HL-60 (cell line): ENCODE data around the gene TMTC2.

Experiments used
- TF ChIP-seq, protein P1 (sequence below): IDR thresholded peaks from one replicate; pipeline ENCODE4 v1.5.1; 2011; ENCODE audit warnings: low read length, control low read depth, inconsistent platforms; ENCODE audit not compliant: insufficient read depth
- TF ChIP-seq, protein P2 (sequence below): IDR thresholded peaks from 2 replicates; pipeline ENCODE4 v1.6.1; 2012; ENCODE audit warnings: low read depth; ENCODE audit not compliant: insufficient replicate concordance

DNA sequence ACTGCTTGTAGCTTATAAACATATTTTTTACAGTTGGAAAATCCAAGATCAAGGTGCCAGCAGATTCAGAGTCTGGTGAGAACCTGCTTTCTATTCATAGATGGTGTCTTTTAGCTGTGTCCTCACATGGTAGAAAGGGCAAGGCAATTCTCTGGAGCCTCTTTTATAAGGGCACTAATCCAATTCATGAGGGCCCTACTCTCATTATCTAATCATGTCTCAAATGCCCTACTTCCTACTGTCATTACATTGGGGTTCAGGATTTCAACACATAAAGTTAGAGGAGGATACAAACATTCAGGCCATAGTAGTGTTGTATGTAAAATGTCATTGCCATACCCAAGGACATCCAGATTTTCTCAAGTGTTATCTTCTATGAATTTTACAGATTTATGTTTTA, 496.4 kb downstream of the TMTC2 start:
- TF ChIP-seq, protein P1, sequence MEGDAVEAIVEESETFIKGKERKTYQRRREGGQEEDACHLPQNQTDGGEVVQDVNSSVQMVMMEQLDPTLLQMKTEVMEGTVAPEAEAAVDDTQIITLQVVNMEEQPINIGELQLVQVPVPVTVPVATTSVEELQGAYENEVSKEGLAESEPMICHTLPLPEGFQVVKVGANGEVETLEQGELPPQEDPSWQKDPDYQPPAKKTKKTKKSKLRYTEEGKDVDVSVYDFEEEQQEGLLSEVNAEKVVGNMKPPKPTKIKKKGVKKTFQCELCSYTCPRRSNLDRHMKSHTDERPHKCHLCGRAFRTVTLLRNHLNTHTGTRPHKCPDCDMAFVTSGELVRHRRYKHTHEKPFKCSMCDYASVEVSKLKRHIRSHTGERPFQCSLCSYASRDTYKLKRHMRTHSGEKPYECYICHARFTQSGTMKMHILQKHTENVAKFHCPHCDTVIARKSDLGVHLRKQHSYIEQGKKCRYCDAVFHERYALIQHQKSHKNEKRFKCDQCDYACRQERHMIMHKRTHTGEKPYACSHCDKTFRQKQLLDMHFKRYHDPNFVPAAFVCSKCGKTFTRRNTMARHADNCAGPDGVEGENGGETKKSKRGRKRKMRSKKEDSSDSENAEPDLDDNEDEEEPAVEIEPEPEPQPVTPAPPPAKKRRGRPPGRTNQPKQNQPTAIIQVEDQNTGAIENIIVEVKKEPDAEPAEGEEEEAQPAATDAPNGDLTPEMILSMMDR = no peak
- TF ChIP-seq, protein P2, sequence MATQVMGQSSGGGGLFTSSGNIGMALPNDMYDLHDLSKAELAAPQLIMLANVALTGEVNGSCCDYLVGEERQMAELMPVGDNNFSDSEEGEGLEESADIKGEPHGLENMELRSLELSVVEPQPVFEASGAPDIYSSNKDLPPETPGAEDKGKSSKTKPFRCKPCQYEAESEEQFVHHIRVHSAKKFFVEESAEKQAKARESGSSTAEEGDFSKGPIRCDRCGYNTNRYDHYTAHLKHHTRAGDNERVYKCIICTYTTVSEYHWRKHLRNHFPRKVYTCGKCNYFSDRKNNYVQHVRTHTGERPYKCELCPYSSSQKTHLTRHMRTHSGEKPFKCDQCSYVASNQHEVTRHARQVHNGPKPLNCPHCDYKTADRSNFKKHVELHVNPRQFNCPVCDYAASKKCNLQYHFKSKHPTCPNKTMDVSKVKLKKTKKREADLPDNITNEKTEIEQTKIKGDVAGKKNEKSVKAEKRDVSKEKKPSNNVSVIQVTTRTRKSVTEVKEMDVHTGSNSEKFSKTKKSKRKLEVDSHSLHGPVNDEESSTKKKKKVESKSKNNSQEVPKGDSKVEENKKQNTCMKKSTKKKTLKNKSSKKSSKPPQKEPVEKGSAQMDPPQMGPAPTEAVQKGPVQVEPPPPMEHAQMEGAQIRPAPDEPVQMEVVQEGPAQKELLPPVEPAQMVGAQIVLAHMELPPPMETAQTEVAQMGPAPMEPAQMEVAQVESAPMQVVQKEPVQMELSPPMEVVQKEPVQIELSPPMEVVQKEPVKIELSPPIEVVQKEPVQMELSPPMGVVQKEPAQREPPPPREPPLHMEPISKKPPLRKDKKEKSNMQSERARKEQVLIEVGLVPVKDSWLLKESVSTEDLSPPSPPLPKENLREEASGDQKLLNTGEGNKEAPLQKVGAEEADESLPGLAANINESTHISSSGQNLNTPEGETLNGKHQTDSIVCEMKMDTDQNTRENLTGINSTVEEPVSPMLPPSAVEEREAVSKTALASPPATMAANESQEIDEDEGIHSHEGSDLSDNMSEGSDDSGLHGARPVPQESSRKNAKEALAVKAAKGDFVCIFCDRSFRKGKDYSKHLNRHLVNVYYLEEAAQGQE = no peak
